Measurements from ENCODE around the gene SEC22C.

SEC22C gene

GRCh38 chr3:42581709-42582473 is at the start of gene SEC22C:
Gene SEC22C, minus strand, starts transcription at chr3:42581967. Its CDS starts 12,921 bp downstream, at chr3:42569046.
- TF ChIP-seq, protein P1, sequence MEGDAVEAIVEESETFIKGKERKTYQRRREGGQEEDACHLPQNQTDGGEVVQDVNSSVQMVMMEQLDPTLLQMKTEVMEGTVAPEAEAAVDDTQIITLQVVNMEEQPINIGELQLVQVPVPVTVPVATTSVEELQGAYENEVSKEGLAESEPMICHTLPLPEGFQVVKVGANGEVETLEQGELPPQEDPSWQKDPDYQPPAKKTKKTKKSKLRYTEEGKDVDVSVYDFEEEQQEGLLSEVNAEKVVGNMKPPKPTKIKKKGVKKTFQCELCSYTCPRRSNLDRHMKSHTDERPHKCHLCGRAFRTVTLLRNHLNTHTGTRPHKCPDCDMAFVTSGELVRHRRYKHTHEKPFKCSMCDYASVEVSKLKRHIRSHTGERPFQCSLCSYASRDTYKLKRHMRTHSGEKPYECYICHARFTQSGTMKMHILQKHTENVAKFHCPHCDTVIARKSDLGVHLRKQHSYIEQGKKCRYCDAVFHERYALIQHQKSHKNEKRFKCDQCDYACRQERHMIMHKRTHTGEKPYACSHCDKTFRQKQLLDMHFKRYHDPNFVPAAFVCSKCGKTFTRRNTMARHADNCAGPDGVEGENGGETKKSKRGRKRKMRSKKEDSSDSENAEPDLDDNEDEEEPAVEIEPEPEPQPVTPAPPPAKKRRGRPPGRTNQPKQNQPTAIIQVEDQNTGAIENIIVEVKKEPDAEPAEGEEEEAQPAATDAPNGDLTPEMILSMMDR (IDR thresholded peaks at IDR 0.05; ENCODE audit: low read depth, low read length), result peak; percentile 28
- TF ChIP-seq POLR2A (IDR thresholded peaks at IDR 0.05; ENCODE audit: extremely low read depth, insufficient read length) (peak; percentile 48), MYC (IDR thresholded peaks at IDR 0.05; ENCODE audit: low read depth, low read length) (peak; percentile 52)
- TF ChIP-seq, protein P2, sequence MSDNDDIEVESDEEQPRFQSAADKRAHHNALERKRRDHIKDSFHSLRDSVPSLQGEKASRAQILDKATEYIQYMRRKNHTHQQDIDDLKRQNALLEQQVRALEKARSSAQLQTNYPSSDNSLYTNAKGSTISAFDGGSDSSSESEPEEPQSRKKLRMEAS (IDR thresholded peaks at IDR 0.05; ENCODE audit: low read depth, low read length), result peak; percentile 66
- DNase-seq (ENCODE audit: low read depth), result peak; percentile 95
- peak within 1 kb of the TSS; percentile 82 for H3K4me3 ChIP-seq (ENCODE audit: low read depth, low read length)

DNA sequence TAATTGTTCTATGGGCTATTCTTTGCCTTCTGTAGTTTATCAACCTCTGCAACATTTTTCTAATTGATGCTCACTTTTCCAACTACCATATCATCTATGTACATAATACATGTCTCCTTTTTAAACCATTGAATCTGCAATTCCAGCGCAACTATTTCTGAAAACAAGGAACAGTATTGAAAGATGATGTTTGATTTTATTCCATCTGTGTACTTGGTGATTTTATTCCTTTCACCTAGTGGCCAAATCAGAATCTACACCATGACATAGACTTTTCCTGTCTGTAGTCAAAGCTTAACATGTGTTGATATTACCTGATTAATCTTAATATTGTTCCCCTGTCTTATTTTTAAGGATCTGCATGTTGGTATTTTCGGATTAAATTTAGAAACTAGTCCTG is 31.7 kb upstream of the SEC22C start:
- DNase-seq (ENCODE audit: low read depth), result peak; percentile 26
- no peak overlapping the region for H3K4me3 ChIP-seq (ENCODE audit: low read depth, low read length)
- TF ChIP-seq POLR2A (IDR thresholded peaks at IDR 0.05; ENCODE audit: extremely low read depth, insufficient read length) (no peak), MYC (IDR thresholded peaks at IDR 0.05; ENCODE audit: low read depth, low read length) (no peak)
- TF ChIP-seq, protein P1 (IDR thresholded peaks at IDR 0.05; ENCODE audit: low read depth, low read length), result peak; percentile 14

DNA sequence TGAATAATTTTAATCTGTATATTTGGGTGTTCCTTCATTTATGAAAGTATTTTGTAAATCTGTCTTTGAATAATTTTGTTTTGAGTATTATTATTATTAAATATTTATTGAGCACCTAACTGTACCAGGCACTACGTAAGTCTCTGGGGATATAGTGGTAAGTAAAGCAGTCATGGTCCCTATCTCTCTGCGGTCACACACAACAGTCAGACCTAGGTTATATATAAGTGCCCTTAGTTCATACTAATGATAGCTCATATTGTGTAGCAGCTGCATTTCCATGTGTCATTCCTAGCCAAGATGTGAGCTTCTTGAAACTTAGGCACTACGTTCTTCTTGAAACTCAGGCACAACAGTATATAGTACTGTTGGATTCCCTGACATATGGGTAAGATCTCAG is 31.2 kb upstream of the SEC22C start:
- peak; percentile 2 for DNase-seq (ENCODE audit: low read depth)
- TF ChIP-seq, protein P2 (IDR thresholded peaks at IDR 0.05; ENCODE audit: low read depth, low read length), result no peak
- TF ChIP-seq, protein P1 (IDR thresholded peaks at IDR 0.05; ENCODE audit: low read depth, low read length), result no peak
- H3K4me3 ChIP-seq (ENCODE audit: low read depth, low read length), result no peak overlapping the region

DNA sequence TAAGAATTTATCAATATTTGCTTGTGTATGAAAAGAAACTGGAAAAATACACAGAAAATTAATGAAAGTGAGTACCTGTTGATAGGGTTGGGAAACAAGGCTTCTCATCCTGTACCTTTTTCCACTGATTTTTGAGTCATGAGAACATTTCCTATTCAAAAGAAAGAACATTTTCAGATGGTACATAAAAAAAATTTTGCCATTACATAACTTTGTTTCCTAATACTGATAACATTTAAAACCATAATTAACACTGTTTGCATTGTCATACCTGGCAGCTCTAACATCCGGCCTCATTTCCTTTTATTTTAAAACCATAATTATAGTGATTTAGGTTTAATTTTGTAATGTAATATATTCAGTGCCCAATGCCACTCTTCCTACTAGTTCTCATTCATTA is 30.4 kb upstream of the SEC22C start:
- no peak for DNase-seq (ENCODE audit: low read depth)
- TF ChIP-seq, protein P1 (IDR thresholded peaks at IDR 0.05; ENCODE audit: low read depth, low read length), result no peak
- TF ChIP-seq POLR2A (IDR thresholded peaks at IDR 0.05; ENCODE audit: extremely low read depth, insufficient read length), result no peak
- TF ChIP-seq MYC (IDR thresholded peaks at IDR 0.05; ENCODE audit: low read depth, low read length), result no peak
- TF ChIP-seq, protein P2 (IDR thresholded peaks at IDR 0.05; ENCODE audit: low read depth, low read length), result no peak
- H3K4me3 ChIP-seq (ENCODE audit: low read depth, low read length), result no peak overlapping the region

DNA sequence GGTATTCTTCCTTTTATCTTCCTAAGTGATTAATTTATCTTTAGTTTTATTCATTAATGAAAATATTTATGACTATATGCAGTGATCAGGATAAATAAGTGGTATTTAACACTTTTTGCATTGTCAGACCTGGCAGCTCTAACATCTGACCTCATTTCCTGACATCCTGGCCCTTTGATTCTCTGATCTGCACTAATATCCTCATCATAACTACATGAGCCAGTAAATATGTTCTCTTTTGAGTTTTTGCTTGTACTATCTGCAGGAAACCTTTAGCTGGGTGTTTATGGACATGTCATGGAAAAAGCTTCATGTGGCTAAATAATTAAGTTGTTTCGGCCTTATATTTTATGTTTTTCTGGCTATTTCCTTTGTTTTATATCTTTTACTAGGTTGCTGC is 29.2 kb upstream of the SEC22C start:
- H3K4me3 ChIP-seq (ENCODE audit: low read depth, low read length), result no peak overlapping the region
- DNase-seq (ENCODE audit: low read depth), result no peak
- TF ChIP-seq MYC (IDR thresholded peaks at IDR 0.05; ENCODE audit: low read depth, low read length), result no peak

DNA sequence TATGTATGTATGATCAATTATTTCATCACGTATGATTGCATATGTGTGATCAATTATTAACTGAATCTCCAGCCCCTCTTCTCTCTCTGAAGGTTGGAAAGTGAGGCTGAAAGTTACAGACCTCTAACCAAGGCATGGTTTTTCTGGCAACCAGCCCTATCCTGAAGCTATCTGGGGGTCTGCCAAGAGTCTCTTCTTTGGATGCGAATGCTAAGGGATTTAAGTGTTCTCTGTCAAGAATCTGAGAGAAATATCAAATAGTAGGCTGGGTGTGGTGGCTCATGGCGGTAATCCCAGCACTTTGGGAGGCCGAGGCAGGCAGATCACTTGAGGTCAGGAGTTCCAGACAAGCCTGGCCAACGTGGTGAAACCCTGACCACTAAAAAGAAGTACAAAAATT is 26.8 kb upstream of the SEC22C start:
- H3K4me3 ChIP-seq (ENCODE audit: low read depth, low read length), result no peak overlapping the region
- TF ChIP-seq MYC (IDR thresholded peaks at IDR 0.05; ENCODE audit: low read depth, low read length), result no peak
- TF ChIP-seq POLR2A (IDR thresholded peaks at IDR 0.05; ENCODE audit: extremely low read depth, insufficient read length), result no peak
- TF ChIP-seq, protein P1 (IDR thresholded peaks at IDR 0.05; ENCODE audit: low read depth, low read length), result no peak
- TF ChIP-seq, protein P2 (IDR thresholded peaks at IDR 0.05; ENCODE audit: low read depth, low read length), result no peak
- no peak for DNase-seq (ENCODE audit: low read depth)
